HG03196 (cell line): ENCODE measurements around the gene PIK3C2G.
A peak's percentile ranks its signal among the peaks of the same experiment; 100 is the strongest.

Experiments used
- ATAC-seq: cut with Tn5 transposase; IDR thresholded peaks from one replicate; pipeline ENCODE4 v1.9.1; 2021; ENCODE audit not compliant: unreplicated experiment

The PIK3C2G gene

DNA sequence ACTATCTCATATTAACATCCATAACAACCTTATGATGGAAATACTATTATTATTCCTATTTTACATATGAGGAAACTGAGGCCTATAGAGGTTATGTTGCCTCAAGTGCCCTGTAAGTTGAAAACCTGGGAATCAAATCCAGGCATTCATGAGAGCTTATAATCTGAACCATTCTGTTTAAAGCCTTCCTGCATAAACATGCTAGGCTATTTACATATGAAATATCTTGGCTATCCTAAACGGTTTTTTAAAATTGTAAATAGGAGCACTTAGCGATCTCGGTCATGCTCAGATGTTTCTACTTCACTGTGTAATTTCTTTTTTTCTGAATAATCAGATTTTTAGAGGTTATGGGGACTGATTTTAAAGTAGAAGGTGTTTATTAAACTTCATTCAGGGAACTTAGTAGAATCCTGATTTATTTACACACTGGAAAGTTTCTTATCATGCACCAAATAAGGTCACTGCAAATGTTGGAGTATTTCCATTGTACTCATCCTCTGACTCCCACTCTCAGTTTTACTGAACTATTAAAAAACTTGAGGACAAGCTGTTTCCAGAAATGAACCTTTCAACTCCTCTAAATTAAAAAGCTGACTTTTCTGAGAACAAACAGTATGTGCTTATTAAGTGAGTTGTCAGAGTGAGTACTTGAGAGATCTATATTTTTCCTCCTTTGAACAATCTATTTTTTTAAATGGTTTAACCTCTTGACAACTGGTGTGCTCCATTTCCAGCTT is 141.7 kb downstream of the PIK3C2G start:
- no peak for ATAC-seq

DNA sequence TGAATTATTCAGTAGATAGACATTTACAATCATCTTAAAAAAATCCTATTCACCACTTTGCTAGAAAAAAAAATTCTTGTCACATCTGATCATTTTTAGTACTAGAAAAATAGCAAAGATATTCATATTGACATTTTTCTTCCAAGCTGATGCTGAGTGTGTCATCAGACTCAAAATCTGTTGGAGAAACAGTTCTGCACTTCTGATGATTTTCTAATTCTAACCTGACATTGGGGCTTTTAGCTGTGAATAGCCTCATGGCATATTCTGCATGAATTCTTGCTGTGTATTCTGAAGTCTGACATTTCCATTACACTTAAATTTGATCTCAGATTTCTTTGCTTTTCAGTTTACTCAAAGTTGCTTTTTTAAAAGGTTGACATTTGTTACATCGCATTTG is 150.1 kb downstream of the PIK3C2G start:
- ATAC-seq: no peak

DNA sequence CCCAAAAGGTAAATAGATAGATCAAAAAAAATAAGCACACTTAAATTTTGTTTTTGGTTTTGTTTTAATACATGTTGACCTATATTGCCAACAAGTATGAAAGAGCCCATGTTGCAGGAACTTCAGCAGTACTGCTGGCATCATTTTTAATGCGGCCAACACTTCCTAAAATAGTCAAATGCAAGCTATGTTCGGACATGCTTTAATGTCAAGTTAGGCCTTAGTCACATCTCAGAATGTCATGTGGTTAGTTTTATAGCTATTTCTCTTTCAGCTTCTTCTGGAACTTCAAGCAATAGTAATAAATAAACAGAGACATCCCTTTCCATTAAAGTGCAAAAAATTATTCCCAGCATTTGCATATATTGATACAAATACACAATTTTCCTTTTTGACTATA is 153.4 kb downstream of the PIK3C2G start:
- no peak for ATAC-seq

DNA sequence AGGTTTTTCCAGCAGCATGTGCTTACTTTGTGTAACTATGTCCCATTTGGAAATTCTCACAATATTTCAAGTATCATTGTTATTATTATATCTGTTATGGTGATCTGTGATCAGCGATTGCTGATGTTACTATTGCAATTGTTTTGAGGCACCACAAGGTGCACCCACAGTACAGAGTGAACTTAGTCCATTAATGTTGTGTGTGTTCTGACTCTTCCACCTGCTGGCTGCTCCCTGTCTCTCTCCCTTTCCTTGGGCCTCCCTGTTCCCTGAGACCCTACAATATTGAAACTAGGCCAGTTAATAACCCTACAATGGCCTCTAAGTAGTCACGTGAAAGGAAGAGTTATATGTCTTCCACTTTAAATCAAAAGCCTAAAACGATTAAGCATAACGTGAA is 153.9 kb downstream of the PIK3C2G start:
- ATAC-seq: no peak

DNA sequence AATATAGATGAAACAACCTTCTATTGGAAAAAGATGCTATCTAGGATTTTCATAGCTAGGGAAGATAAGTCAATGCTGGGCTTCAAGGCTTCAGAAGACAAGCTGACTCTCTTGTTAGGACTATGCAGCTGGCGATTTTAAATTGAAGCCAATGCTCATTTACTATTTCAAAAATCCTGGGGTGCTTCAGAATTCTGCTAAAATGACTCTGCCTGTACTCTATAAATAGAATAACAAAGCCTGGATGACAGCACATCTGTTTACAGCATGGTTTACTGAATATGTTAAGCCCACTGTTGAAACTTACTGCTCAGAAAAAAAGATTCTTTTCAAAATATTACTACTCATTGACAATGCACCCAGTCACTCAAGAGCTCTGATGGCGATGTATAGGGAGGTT is 155.1 kb downstream of the PIK3C2G start:
- ATAC-seq: no peak

DNA sequence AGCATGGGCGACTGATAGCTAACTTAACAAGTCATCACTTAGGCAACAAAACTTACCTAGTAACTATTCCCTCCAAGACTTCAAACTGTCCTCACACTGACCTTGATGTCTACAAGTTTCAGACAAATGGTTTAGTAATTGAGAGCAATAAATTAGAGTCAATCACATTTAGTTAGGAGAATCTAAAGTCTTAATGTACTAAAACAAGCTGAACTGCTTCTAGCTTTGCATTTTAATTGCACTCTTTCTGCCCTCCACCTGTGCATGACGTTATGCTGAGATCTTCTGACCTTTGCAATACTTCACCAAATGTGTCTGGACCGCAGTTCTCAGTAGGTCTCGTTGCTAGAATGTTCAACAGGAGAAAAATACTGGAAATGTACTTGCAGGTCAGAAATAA is 158.0 kb downstream of the PIK3C2G start:
- ATAC-seq: no peak

DNA sequence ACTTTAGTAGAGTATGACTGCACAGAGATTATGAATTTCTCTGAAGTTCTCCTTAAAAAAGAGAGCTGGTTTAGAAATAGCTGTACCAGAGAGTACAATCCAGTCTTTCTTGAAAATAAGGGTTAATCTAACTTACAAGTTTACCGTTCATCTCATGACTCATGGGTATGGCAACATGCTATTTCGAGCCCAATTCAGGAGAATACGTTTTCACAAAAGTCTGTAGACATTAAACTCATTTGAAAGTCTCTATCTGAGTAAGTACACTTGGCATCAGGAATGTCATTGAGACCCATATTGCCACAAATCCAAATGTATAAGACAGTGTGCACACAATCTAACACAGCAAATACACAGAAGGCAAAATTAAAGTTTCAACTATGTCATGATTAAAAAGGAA is 160.5 kb downstream of the PIK3C2G start:
- no peak for ATAC-seq

DNA sequence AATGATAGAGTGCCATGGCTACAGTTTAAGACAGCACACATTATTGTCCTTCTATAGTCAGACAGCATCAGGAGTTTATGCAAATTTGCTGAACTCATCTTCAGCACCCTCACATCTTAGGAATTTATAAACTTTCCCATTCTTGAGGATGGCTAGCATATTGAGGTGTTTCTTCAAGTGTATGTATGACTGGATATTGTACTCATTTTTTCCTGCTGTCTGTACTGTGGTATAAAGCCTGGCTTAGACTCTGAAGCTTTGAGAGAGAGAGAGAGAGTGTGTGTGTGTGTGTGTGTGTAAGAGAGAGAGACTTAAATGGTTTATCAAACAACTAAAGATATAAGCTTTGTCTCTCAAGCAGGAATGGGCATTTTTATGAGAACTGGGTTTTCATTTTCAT is 161.6 kb downstream of the PIK3C2G start:
- ATAC-seq: no peak

DNA sequence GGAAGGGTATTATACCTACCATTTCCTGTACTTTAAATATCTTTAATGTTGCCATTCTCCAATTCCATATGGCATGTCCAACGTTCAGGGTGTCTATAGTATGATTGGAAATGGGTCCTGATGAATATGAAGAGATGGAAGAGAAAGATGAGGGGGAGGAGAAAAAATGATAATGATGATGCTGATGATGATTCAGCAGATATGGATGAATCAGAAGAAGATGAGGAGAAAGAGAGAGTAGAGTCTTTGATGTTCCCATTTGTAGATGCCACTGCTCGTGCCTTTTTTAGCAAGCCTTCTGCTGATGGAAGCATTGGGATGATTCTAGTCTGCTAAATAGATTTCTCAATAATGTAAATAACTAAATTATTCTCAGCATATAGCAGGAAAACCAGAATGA is 163.5 kb downstream of the PIK3C2G start:
- ATAC-seq: no peak

DNA sequence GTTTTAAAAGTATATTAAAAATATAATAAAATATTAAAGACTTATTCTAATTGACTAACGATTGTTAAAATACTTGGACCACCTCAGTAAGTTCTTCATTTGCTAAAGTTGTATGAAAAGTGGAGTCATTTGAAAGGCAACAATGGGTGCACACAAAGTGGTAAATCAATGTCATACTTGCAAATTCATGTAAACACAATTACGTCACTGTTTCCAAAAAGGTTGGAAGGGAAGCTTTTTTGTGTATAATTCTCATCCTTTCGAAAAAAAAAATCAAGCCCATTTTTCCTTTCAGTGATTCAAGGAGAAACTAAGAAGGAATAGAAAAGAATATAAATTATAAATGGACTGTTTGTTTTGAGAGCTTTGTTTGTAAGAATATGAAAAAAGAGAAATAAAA is 166.2 kb downstream of the PIK3C2G start:
- ATAC-seq: no peak

DNA sequence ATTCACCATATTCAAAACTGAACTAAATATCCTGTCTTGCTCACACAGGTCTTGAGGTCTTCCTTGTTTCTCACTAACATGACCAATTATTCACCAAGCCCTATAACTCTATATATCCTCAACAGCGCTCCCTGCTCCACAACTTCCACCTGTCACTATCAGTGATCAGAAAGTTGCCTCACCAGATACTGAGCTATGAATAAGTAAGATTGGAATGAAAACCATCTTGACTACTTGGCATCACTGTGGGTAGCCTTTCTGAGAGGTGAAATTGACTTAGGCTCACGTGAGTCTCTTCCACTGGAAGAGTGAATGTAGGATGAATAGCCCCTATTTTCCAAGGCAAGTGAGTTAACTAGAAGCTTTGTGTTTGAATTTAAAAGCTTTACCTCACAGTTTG is 167.1 kb downstream of the PIK3C2G start:
- no peak for ATAC-seq

DNA sequence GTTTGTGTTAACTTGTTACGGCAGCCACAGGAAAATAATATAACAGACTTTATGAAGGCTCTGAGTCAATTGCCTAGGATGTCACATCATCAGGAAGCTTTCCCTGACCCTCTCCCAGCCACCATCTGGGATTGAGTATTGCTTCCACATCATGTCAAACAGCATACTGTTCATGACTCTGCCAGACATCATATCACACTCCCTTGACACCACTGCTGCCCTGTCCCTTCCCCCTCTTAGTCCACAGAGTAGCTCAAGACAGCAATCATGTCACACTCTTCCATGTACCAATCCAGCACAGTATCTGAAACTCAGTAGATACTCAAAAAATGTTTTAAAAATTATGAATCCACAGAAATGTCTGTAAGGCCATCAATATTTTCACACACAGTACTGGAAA is 168.0 kb downstream of the PIK3C2G start:
- no peak for ATAC-seq

DNA sequence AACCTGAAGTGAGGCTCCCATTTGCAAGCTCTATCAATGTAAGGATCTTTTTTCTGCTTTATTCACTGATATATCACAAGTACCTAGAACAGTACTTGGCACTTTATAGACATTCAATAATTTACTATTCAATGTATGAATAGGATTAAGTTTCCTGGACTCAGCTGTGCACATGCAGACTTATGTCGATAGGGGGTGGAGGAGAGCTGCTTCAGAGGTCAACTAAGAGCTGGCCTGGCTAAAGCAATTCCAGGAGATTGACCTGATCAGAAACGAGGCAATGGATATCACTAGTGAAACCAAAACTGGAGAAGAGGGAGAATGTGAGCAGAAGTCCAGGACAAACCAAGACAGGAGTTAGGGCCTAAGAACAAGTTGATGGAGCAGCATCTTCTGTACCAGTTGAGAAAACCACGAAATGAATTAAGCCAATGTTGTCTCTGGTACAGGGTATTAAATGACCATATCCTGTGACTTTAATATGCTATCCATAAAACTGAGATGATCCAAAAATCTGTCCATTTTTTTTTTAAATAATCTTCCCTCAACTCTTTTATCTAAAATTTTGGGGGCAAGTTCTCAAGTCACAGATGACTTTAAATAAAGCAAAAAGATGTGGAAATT is 169.2 kb downstream of the PIK3C2G start:
- ATAC-seq: peak; percentile 73

DNA sequence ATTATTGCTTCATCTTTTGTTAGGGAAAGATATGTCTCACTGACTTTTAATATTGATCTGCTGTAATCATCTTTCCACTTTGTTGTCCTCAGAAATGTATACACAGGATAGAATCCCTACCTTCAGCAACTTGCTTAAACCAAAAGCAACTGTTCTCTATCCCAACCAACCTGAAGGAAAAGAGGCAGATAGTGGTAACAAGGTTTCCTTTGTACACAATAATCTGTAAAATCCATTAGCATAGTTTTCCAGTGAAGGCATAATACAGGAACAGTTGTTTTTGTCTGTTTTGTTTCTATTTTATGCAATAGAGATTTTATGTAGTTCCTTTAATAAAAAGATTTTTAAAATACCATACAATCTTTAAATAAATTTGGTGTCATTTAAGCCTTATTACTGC is 170.5 kb downstream of the PIK3C2G start:
- ATAC-seq: no peak

DNA sequence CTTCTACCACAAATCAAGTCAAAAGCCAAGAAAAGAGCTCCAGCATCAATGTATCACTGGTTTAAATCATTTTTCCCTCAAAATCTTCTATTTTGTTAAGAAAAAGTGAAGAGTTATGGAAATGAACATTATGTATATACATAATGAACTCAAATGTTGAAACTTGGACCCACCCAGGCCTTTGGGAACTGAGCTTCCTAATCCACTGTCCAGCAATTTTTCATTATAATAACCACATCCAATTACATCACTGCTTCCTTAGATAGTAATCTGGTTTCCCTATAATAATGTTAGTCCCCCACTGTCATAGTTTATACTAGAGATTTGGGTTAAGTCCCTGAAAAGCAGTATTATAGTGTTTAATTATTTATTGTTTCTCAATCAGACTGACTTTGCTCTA is 170.9 kb downstream of the PIK3C2G start:
- no peak for ATAC-seq

DNA sequence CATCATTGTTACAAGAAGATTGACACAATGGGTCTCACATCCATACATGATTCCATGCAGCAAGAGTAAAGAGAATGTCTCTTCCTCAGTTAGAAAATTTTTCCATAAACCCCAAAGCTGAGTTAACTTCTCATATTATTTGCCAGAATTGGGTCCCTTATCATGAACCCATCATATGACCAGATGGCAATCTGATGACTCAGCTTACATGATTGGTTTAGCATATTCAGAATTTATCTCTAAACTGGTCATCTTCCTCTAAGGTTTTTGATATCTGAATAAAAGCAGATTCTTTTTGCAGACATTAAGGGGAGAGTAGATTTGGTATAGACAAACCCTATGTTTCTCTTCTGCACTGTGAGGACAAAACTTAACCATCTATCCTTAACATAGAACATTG is 174.9 kb downstream of the PIK3C2G start:
- ATAC-seq: no peak

DNA sequence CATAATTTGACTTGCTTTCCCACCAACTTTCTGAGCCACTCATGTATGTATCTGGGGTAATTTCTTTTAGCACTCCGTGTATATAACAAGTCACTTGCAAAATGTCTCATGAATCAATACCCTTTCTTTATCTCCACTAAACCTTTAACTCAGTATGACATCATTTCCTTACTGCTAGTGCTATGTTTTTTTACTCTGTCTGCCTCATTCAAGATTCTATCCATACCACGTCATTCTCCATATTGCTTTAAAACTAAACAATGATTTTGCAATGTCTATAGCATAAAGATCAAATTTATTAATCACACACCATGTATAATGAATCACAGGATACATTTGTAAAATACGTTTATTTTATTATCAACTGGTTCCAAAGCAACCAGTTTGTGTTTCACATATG is 178.2 kb downstream of the PIK3C2G start:
- no peak for ATAC-seq

DNA sequence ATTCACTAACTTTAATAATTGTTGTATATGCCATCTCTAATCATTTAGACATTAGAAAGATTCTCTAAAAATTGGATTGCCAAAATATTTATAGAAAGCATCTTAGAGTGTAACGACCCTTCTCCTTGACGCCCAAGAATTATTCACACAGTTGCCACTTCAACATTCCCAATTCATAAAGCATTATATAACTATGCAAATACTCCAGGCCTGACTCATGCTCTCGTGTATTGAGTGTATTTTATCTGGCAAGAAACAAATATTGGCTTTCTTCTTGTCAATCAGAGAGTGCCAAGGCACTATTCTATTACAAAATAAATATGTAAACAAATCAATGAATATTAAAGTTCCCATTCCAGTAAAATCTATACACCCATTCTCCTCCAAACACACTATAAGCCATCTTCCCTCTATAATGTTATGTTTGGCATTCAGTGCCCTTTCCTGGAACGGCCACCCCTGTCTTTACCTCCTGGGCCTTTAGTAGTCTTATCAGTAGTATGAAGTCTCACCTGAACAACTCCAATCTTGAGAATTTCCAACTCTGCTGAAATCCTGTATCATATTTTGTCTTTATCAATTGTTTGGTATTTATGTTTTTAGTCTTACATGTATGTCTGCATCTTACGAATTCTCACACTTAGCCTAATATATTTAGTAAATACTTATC is 182.6 kb downstream of the PIK3C2G start:
- ATAC-seq: no peak

DNA sequence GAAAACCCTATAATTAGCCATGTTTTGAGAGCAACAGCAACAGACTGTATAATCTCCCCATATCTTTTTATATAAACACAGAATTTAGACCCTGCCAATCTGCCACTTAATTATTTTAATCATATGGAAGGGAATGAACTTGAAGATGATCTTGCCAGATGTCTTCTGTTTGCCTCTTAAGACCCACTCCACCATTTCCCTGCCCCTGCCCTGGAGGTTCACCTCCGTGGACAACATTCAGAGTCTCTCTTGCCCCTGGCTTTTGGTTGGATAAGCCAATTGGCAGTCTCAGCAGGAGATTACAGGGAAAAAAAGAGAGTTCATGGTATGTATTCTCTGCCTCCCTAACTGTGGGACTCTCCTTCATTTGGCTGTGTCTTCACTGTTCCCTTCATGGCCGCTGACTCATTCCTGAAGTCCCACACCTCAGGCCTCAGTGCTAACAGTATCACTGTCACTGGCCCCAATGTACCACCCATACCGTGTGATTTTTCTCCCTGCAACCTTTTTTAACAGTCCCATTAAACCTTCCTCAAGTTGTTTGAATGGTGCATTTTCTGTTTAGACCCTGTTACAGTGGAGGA is 184.8 kb downstream of the PIK3C2G start:
- ATAC-seq: no peak

DNA sequence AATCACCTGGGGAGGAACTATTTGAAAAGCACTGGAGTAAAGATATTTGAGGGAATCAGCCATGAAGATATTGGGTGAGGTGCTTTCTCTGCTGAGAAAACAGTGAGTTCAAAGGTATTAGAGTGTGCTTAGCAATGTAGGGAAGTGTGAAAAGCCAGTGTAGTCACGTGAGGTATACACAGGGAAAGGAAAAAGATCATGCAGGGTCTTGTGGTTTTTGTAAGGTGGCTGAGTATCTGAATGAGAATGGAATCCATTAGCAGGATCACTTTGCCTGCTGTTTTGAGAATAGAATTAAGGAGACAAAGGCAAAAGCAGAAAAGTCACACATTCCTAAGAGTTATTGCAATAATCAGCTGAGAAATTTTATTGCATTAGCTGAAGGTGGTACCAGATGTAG is 193.0 kb downstream of the PIK3C2G start:
- no peak for ATAC-seq

DNA sequence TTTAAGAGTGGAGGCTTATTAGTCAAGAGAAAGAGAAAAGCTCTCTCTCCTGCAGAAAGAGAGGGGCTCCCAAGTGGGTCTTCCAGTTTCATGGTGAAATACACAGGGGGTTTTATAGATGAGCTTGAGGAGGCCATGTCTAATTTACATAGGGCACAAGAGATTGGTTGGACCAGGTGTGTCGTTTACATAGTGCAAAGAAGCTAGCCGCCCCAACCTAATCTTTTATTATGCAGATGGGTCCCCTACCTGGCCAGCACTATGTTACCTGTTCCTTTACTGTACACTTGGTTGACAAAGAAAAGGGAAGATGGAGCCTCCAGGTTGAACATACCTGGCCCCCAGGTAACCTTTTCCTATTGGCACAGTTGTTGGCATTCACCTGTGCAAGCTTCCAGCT is 195.0 kb downstream of the PIK3C2G start:
- ATAC-seq: no peak

DNA sequence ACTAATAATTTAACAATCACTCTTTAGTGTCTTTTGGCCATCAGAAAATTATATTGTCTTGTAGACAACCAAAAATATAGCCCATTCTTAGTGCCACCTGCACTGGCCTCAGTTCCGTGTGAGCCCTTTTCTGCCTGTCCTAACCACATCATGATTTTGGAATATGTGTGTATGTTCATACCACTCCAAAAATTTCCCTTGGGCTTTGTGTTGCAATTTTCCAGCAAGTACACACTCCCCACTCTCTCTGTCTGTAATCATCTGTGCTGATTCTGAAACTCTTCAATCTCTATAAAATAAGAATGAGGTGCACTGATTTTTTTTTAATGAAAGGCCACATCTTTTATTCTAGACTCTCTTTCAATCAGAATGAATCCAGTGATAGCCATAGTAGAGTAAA is 196.0 kb downstream of the PIK3C2G start:
- no peak for ATAC-seq
